Measurements from ENCODE around the gene C1QA.

The C1QA gene

DNA sequence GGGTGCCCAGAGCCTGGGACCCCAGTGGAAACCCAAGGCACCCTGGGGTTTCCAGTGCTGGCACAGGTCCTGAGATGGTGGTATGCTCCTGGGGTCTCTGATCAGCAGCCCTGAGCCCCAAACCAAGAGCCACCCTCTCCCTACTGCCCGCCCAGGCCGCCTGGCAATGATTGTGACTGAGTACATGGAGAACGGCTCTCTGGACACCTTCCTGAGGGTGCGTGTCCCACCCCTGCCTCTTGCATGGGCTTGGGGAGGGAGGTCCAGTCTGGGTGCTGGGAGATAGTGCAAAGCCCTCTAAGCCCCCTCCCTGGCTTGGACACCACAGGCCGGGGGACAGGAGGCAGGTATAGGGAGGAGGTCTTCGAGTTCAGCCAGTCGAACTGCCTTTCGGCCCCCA, 38.4 kb upstream of the C1QA start:
- H3F3A ChIP-seq (ENCODE audit: low read depth): no peaks in the 10 kb centered on the region

DNA sequence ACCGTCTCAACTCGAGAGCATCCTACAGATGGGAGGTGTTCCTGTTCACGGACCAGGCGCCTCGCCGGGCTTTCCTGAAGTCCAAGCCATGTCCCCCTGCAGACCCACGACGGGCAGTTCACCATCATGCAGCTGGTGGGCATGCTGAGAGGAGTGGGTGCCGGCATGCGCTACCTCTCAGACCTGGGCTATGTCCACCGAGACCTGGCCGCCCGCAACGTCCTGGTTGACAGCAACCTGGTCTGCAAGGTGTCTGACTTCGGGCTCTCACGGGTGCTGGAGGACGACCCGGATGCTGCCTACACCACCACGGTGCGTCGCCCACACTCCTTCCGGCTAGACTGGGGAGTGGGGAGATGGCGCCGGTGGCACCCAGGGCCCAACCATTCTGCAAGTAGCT, 37.7 kb upstream of the C1QA start:
- Histone ChIP-seq H3K4me1 (ENCODE audit: insufficient read depth, low read length, poor library complexity, severe bottlenecking) (no peaks in the 10 kb centered on the region), H3F3A (ENCODE audit: low read depth) (no peaks in the 10 kb centered on the region), H2AFZ (ENCODE audit: low read length) (no peak overlapping the region), H3K9me3 (ENCODE audit: insufficient read depth, low read depth, low read length) (no peaks in the 10 kb centered on the region), H3K9ac (ENCODE audit: low read depth, low read length, poor library complexity, severe bottlenecking) (no peak overlapping the region), H3K36me3 (ENCODE audit: insufficient read depth, low read length) (no peaks in the 10 kb centered on the region), H3K79me2 (ENCODE audit: insufficient read depth, low read length) (no peaks in the 10 kb centered on the region), H3K4me3 (ENCODE audit: low read length, poor library complexity, severe bottlenecking) (no peak overlapping the region), H3K4me2 (ENCODE audit: low read depth, low read length, poor library complexity, severe bottlenecking) (no peak overlapping the region), H3K27me3 (ENCODE audit: insufficient read depth, low read length, poor library complexity, severe bottlenecking) (no peaks in the 10 kb centered on the region), H4K20me1 (ENCODE audit: insufficient read depth, low read length, poor library complexity, severe bottlenecking) (no peaks in the 10 kb centered on the region), H3K9me2 (replicated peaks; ENCODE audit: low read depth, low read length) (no peaks in the 10 kb centered on the region)
- TF ChIP-seq, protein P1, sequence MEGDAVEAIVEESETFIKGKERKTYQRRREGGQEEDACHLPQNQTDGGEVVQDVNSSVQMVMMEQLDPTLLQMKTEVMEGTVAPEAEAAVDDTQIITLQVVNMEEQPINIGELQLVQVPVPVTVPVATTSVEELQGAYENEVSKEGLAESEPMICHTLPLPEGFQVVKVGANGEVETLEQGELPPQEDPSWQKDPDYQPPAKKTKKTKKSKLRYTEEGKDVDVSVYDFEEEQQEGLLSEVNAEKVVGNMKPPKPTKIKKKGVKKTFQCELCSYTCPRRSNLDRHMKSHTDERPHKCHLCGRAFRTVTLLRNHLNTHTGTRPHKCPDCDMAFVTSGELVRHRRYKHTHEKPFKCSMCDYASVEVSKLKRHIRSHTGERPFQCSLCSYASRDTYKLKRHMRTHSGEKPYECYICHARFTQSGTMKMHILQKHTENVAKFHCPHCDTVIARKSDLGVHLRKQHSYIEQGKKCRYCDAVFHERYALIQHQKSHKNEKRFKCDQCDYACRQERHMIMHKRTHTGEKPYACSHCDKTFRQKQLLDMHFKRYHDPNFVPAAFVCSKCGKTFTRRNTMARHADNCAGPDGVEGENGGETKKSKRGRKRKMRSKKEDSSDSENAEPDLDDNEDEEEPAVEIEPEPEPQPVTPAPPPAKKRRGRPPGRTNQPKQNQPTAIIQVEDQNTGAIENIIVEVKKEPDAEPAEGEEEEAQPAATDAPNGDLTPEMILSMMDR (conservative IDR thresholded peaks at IDR 0.05; ENCODE audit: low read length): no peak
- TF ChIP-seq EZH2phosphoT487 (IDR thresholded peaks at IDR 0.05; ENCODE audit: borderline replicate concordance): no peak

More for the DNA sequence above, 38.4 kb upstream of the C1QA start:
- no peaks in the 10 kb centered on the region for H3K36me3 ChIP-seq (ENCODE audit: insufficient read depth, low read length)
- no peaks in the 10 kb centered on the region for H3K9me3 ChIP-seq (ENCODE audit: insufficient read depth, low read depth, low read length)
- no peak overlapping the region for H3K4me3 ChIP-seq (ENCODE audit: low read length, poor library complexity, severe bottlenecking)
- H3K79me2 ChIP-seq (ENCODE audit: insufficient read depth, low read length): no peaks in the 10 kb centered on the region
- no peaks in the 10 kb centered on the region for H3K4me1 ChIP-seq (ENCODE audit: insufficient read depth, low read length, poor library complexity, severe bottlenecking)
- H3K27me3 ChIP-seq (ENCODE audit: insufficient read depth, low read length, poor library complexity, severe bottlenecking): no peaks in the 10 kb centered on the region
- no peak overlapping the region for H3K4me2 ChIP-seq (ENCODE audit: low read depth, low read length, poor library complexity, severe bottlenecking)
- no peaks in the 10 kb centered on the region for H4K20me1 ChIP-seq (ENCODE audit: insufficient read depth, low read length, poor library complexity, severe bottlenecking)
- H3K9me2 ChIP-seq (replicated peaks; ENCODE audit: low read depth, low read length): no peaks in the 10 kb centered on the region
- no peak overlapping the region for H2AFZ ChIP-seq (ENCODE audit: low read length)
- no peak overlapping the region for H3K9ac ChIP-seq (ENCODE audit: low read depth, low read length, poor library complexity, severe bottlenecking)
- TF ChIP-seq, protein P1 (conservative IDR thresholded peaks at IDR 0.05; ENCODE audit: low read length): no peak
- TF ChIP-seq EZH2phosphoT487 (IDR thresholded peaks at IDR 0.05; ENCODE audit: borderline replicate concordance): no peak

DNA sequence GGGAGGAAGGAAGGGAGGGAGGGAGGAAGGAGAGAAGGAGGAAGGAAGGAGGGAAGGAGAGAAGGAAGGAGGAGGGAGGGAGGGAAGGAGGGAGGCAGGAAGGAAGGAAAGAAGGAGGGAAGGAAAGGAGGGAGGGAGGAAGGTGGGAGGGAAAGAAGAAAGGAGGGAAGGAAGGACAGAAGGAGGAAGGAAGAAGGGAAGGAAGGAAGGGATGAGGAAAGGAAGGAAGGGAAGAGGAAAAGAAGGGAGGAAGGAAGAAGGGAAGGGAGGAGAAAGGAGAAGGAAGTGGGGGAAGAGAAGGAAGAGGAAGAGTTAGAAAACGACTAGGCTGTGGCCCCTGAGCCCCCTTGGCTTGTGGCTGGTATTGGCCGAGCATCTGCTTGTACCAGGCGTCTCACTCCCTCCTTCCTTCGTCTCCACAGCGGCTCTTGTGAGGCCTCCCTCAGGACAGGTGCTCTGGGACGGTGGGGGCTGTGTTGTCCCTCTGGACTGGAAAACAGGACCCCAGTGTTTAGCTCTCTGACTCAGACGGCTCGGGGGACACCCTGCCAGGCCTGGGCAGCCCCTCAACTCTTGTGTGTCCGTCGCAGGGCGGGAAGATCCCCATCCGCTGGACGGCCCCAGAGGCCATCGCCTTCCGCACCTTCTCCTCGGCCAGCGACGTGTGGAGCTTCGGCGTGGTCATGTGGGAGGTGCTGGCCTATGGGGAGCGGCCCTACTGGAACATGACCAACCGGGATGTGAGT, 36.2 kb upstream of the C1QA start:
- H3K4me2 ChIP-seq (ENCODE audit: low read depth, low read length, poor library complexity, severe bottlenecking): no peak overlapping the region
- H3K9me3 ChIP-seq (ENCODE audit: insufficient read depth, low read depth, low read length): no peaks in the 10 kb centered on the region
- no peaks in the 10 kb centered on the region for H3K27me3 ChIP-seq (ENCODE audit: insufficient read depth, low read length, poor library complexity, severe bottlenecking)
- no peaks in the 10 kb centered on the region for H3K79me2 ChIP-seq (ENCODE audit: insufficient read depth, low read length)
- H3K4me1 ChIP-seq (ENCODE audit: insufficient read depth, low read length, poor library complexity, severe bottlenecking): no peaks in the 10 kb centered on the region
- H4K20me1 ChIP-seq (ENCODE audit: insufficient read depth, low read length, poor library complexity, severe bottlenecking): no peaks in the 10 kb centered on the region
- no peak overlapping the region for H2AFZ ChIP-seq (ENCODE audit: low read length)
- TF ChIP-seq, protein P1 (conservative IDR thresholded peaks at IDR 0.05; ENCODE audit: low read length): no peak
- no peak overlapping the region for H3K4me3 ChIP-seq (ENCODE audit: low read length, poor library complexity, severe bottlenecking)
- H3K9ac ChIP-seq (ENCODE audit: low read depth, low read length, poor library complexity, severe bottlenecking): no peak overlapping the region
- H3K36me3 ChIP-seq (ENCODE audit: insufficient read depth, low read length): no peaks in the 10 kb centered on the region
- no peaks in the 10 kb centered on the region for H3K9me2 ChIP-seq (replicated peaks; ENCODE audit: low read depth, low read length)
- no peaks in the 10 kb centered on the region for H3F3A ChIP-seq (ENCODE audit: low read depth)
